Thyroid gland (tissue), 4 donors: ENCODE measurements around the gene MAGOH. TPM values are rescaled to one million over a fixed set of nuclear protein-coding genes. Genes with fewer than 3 reads are reported as not detected.
"Not testable (repeated sequence)": the region's sequence is repeated elsewhere in the genome, so short reads cannot be mapped to it uniquely, and the experiment has no call there.

ENCODE experiments used
- DNase-seq, 2 donors: peaks; one replicate each; pipeline ENCODE4 v3.0.0-alpha.2; 2019
- H3K27ac ChIP-seq, 3 donors: fragments of 200-600 bp; sonication (generic); 1 replicate in 2 of 3; 2 replicates in 1 of 3; pipeline ENCODE4 v1.5.1; 2016 to 2019; ENCODE audit warnings: mild to moderate bottlenecking in 1 of 3, moderate library complexity in 1 of 3
- H3K27me3 ChIP-seq: fragments of 200-600 bp; sonication (generic); one replicate; pipeline ENCODE4 v1.5.1; 2019
- H3K36me3 ChIP-seq, 2 donors: fragments of 200-600 bp; sonication (generic); one replicate each; pipeline ENCODE4 v1.5.1; 2016 to 2019
- H3K4me1 ChIP-seq, 2 donors: fragments of 200-600 bp; sonication (generic); one replicate each; pipeline ENCODE4 v1.5.1; 2017 to 2019
- H3K4me3 ChIP-seq, 3 donors: fragments of 200-600 bp; sonication (generic); replicated peaks in 1 of 3; 1 replicate in 2 of 3; 2 replicates in 1 of 3; pipeline ENCODE4 v1.5.1; 2016; ENCODE audit warnings: mild to moderate bottlenecking in 1 of 3
- H3K9me3 ChIP-seq: fragments of 200-600 bp; sonication (generic); one replicate; pipeline ENCODE4 v1.5.1; 2017
- POLR2A ChIP-seq, 2 donors: fragments of 450-650 bp; IDR thresholded peaks; one replicate each; pipeline ENCODE4 v1.6.1; 2017; ENCODE audit warnings: antibody characterized with exemption in 2 of 2, mild to moderate bottlenecking in 2 of 2, moderate library complexity in 1 of 2
- WGBS, 2 donors: methylation state at CpG; one replicate each; pipeline ENCODE4 v1.1.5; 2017; 5-methylcytosine and 5-hydroxymethylcytosine counted together
- intact Hi-C: fragments of 100-400 bp; cut with DNase I; formaldehyde crosslinking; loops from one replicate; pipeline ENCODE4 v1.15.1; 2023
- total RNA-seq, 4 donors: library from RNA; depleted of rRNA; stranded (reverse); fragments of >200 nt; gene quantifications; one replicate each; pipeline ENCODE4 v1.2.3, GENCODE V29; 2016
- TF ChIP-seq, protein P1 (sequence below), 6 experiments: fragments of 200-600 bp in 3 of 6; fragments of 450-650 bp in 3 of 6; sonication (generic) in 3 of 6; IDR thresholded peaks; one replicate each; pipeline ENCODE4 v1.5.1; 2016 to 2019; ENCODE audit warnings: antibody characterized with exemption in 6 of 6, mild to moderate bottlenecking in 2 of 6, inconsistent platforms in 1 of 6, moderate library complexity in 1 of 6

Gene MAGOH
- total RNA-seq, 4 donors from 2014 or later: 16.8 to 61.9 (median 34.4) TPM

DNA sequence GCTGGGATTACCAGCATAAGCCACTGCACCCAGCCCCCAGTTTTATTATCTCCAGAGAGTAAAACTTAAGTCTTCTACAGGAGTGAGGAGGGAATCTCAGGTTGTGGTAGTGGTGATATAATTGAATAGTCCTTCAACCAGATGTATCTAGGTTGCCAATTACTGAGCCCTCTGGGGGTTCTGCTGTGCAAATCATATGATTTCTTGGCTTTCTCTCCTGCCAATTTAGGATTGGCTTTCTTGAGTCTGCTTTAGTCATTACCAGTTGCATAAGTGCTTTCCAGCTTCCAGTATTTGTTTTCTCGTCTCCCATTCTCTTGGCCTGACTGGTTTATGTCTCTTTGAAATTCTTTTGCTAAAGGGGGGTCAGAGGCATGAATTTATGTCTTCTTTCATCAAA is 30.6 kb downstream of the MAGOH start:
- H3K9me3 ChIP-seq: no peaks in the 10 kb centered on the region
- H3K27ac ChIP-seq: no peak overlapping the region
- no peaks in the 10 kb centered on the region for H3K27me3 ChIP-seq
- H3K4me1 ChIP-seq: no peaks in the 10 kb centered on the region
- peaks cover 54 to 65% of the 10 kb centered on the region in 2 donors for H3K36me3 ChIP-seq
- H3K4me3 ChIP-seq: no peak overlapping the region
- 73 to 78% methylated on average over 1 of the region's 1 CpG for WGBS, 2 donors
- intact Hi-C loops: no loop called here
- no peak for DNase-seq
- TF ChIP-seq, protein P1, sequence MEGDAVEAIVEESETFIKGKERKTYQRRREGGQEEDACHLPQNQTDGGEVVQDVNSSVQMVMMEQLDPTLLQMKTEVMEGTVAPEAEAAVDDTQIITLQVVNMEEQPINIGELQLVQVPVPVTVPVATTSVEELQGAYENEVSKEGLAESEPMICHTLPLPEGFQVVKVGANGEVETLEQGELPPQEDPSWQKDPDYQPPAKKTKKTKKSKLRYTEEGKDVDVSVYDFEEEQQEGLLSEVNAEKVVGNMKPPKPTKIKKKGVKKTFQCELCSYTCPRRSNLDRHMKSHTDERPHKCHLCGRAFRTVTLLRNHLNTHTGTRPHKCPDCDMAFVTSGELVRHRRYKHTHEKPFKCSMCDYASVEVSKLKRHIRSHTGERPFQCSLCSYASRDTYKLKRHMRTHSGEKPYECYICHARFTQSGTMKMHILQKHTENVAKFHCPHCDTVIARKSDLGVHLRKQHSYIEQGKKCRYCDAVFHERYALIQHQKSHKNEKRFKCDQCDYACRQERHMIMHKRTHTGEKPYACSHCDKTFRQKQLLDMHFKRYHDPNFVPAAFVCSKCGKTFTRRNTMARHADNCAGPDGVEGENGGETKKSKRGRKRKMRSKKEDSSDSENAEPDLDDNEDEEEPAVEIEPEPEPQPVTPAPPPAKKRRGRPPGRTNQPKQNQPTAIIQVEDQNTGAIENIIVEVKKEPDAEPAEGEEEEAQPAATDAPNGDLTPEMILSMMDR (IDR thresholded peaks at IDR 0.05): no peak
- TF ChIP-seq POLR2A (IDR thresholded peaks at IDR 0.05): no peak

DNA sequence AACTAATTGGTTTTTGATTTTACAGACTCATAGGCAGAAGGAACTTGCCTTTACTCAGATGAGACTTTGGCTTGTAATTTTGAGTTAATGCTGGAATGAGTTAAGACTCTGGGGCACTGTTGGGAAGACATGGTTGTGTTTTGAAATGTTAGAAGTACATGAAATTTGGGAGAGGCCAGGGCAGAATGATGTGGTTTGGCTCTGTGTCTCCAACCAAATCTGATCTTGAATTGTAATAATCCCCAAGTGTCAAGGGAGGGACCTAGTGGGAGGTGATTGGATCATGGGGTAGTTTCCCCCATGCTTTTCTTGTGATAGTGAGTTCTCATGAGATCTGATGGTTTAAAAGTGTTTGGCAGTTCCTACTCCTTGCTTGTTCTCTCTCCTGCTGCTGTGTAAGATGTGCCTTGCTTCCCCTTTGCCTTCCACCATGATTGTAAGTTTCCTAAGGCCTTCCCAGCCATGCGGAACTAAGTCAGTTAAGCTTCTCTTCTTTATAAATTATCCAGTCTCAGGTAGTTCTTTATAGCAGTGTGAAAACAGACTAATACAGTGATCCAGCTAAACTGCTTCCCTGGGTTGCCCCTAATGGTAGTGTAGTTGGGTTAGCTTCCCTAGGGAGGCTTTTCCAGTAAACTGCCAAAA is 31.5 kb downstream of the MAGOH start:
- 100% methylated on average over 1 of the region's 1 CpG for WGBS, 2 donors
- Histone ChIP-seq H3K36me3 (peaks cover 59 to 65% of the 10 kb centered on the region in 2 donors), H3K27ac (no peak overlapping the region), H3K4me3 (no peak overlapping the region), H3K9me3 (no peaks in the 10 kb centered on the region), H3K4me1 (no peaks in the 10 kb centered on the region), H3K27me3 (no peaks in the 10 kb centered on the region)
- no peak for TF ChIP-seq POLR2A (IDR thresholded peaks at IDR 0.05)
- TF ChIP-seq, protein P1 (IDR thresholded peaks at IDR 0.05): no peak
- no peak for DNase-seq
- intact Hi-C loops: no loop called here

GRCh38 chr1:53206083-53206685 is 32.1 kb downstream of the MAGOH start:
- DNase-seq, H3K9me3 ChIP-seq, H3K27ac ChIP-seq, H3K4me1 ChIP-seq, H3K4me3 ChIP-seq, intact Hi-C loops, H3K27me3 ChIP-seq: not testable (repeated sequence)
- 98 to 100% methylated on average over 3 of the region's 3 CpGs for WGBS, 2 donors
- H3K36me3 ChIP-seq: peaks cover 54 to 63% of the 10 kb centered on the region in 2 donors

DNA sequence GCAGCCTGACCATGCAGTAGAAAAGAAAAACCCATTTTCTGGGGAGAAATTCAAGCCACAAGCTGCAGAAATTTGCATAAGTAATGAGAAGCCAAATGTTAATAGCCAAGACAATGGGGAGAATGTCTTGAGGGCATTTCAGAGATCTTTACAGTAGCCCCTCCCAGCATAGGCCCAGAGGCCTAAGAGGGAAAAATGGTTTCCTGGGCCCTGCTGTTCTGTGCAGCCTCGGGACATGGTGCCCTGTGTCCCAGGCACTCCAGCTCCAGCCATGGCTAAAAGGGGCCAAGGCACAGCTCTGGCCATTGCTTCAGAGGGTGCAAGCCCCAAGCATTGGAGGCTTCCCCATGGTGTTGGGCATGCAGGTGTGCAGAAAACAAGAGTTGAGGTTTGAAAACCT is 32.8 kb downstream of the MAGOH start:
- H3K36me3 ChIP-seq: peaks cover 47 to 61% of the 10 kb centered on the region in 2 donors
- H3K4me3 ChIP-seq, H3K27me3 ChIP-seq, H3K27ac ChIP-seq, DNase-seq, intact Hi-C loops, H3K4me1 ChIP-seq, H3K9me3 ChIP-seq: not testable (repeated sequence)
- 90 to 100% methylated on average over 1 of the region's 1 CpG for WGBS, 2 donors

GRCh38 chr1:53203466-53203865 is 34.9 kb downstream of the MAGOH start:
- DNase-seq: no peak
- H3K4me1 ChIP-seq: peaks cover 6 to 8% of the 10 kb centered on the region in 2 donors
- H3K36me3 ChIP-seq: peaks cover 34 to 44% of the 10 kb centered on the region in 2 donors
- TF ChIP-seq, protein P1 (IDR thresholded peaks at IDR 0.05): no peak
- intact Hi-C loops: no loop called here
- no peak overlapping the region for H3K4me3 ChIP-seq
- H3K27me3 ChIP-seq: no peaks in the 10 kb centered on the region
- H3K9me3 ChIP-seq: no peaks in the 10 kb centered on the region
- WGBS, 2 donors: 95 to 96% methylated on average over 3 of the region's 3 CpGs
- no peak overlapping the region for H3K27ac ChIP-seq

GRCh38 chr1:53198241-53198651 is 40.1 kb downstream of the MAGOH start:
- intact Hi-C loops: no loop called here
- Histone ChIP-seq H3K27me3 (no peaks in the 10 kb centered on the region), H3K9me3 (no peaks in the 10 kb centered on the region), H3K4me3 (no peak overlapping the region), H3K36me3 (peaks cover 10 to 19% of the 10 kb centered on the region in 2 donors), H3K27ac (peak overlapping the region in 2 of 3 donors; percentile 93 to 97), H3K4me1 (peaks cover 22% of the 10 kb centered on the region in 2 donors)
- WGBS, 2 donors: 44 to 60% methylated on average over 4 of the region's 4 CpGs
- no peak for TF ChIP-seq POLR2A (IDR thresholded peaks at IDR 0.05)
- TF ChIP-seq, protein P1 (IDR thresholded peaks at IDR 0.05): no peak
- DNase-seq: peak in 1 of 2 donors; percentile 18
